Muscle layer of colon (tissue), 2 donors: ENCODE results near the gene PDE3A.

Experiments used
- H3K27ac ChIP-seq: one replicate; pipeline ENCODE4 v1.7.0; 2013; ENCODE audit warnings: low read depth, mild to moderate bottlenecking, low read length, moderate library complexity
- H3K27me3 ChIP-seq, 2 donors: one replicate each; pipeline ENCODE4 v1.7.0; 2013; ENCODE audit warnings: low read length in 2 of 2, mild to moderate bottlenecking in 2 of 2; ENCODE audit not compliant: insufficient read depth in 2 of 2, control insufficient read depth in 1 of 2
- H3K36me3 ChIP-seq: one replicate; pipeline ENCODE4 v1.7.0; 2013; ENCODE audit warnings: mild to moderate bottlenecking, low read length; ENCODE audit not compliant: insufficient read depth
- H3K4me1 ChIP-seq: one replicate; pipeline ENCODE4 v1.7.0; 2013; ENCODE audit warnings: mild to moderate bottlenecking, low read length; ENCODE audit not compliant: insufficient read depth
- H3K4me3 ChIP-seq, 2 donors: one replicate each; pipeline ENCODE4 v1.7.0; 2013; ENCODE audit warnings: low read length in 2 of 2, low read depth in 1 of 2, mild to moderate bottlenecking in 1 of 2, moderate library complexity in 1 of 2
- H3K9ac ChIP-seq: one replicate; pipeline ENCODE4 v1.7.0; 2013; ENCODE audit warnings: low read length
- H3K9me3 ChIP-seq: one replicate; pipeline ENCODE4 v1.7.0; 2013; ENCODE audit warnings: mild to moderate bottlenecking, low read length
- donor health status: abdominal sarcoma.
- donor health status: Adenocarcinoma of cecum.

Gene PDE3A

GRCh38 chr12:20361416-20361815 lies 6.9 kb upstream of the PDE3A start:
- Histone ChIP-seq H3K9me3 (no peaks in the 10 kb centered on the region), H3K4me1 (peaks cover 8% of the 10 kb centered on the region), H3K9ac (no peak overlapping the region), H3K4me3 (no peak overlapping the region), H3K27ac (no peak overlapping the region), H3K36me3 (no peaks in the 10 kb centered on the region), H3K27me3 (no peaks in the 10 kb centered on the region)

GRCh38 chr12:20364501-20364900 lies 3.8 kb upstream of the PDE3A start:
- H3K9me3 ChIP-seq, result no peaks in the 10 kb centered on the region
- H3K4me3 ChIP-seq, result no peak overlapping the region
- H3K27ac ChIP-seq, result no peak overlapping the region
- no peaks in the 10 kb centered on the region for H3K36me3 ChIP-seq
- H3K9ac ChIP-seq, result no peak overlapping the region
- H3K27me3 ChIP-seq, result no peaks in the 10 kb centered on the region
- peaks cover 8% of the 10 kb centered on the region for H3K4me1 ChIP-seq

GRCh38 chr12:20366776-20367409 lies 1.4 kb upstream of the PDE3A start:
- Histone ChIP-seq H3K9me3 (no peaks in the 10 kb centered on the region), H3K4me1 (peaks cover 8% of the 10 kb centered on the region), H3K27ac (no peak overlapping the region), H3K27me3 (no peaks in the 10 kb centered on the region), H3K36me3 (no peaks in the 10 kb centered on the region), H3K9ac (no peak overlapping the region), H3K4me3 (no peak overlapping the region)

GRCh38 chr12:20367583-20368113 lies 689 bp upstream of the PDE3A start:
- Histone ChIP-seq H3K4me3 (peak overlapping the region; percentile 66 to 89), H3K4me1 (peaks cover 8% of the 10 kb centered on the region), H3K9ac (peak overlapping the region; percentile 43), H3K36me3 (no peaks in the 10 kb centered on the region), H3K9me3 (no peaks in the 10 kb centered on the region), H3K27ac (peak overlapping the region; percentile 98), H3K27me3 (no peaks in the 10 kb centered on the region)

- peak overlapping the region; percentile 98 for H3K27ac ChIP-seq
- peak overlapping the region; percentile 66 to 89 for H3K4me3 ChIP-seq
- no peaks in the 10 kb centered on the region for H3K9me3 ChIP-seq
- H3K4me1 ChIP-seq, result peaks cover 11% of the 10 kb centered on the region
- no peaks in the 10 kb centered on the region for H3K36me3 ChIP-seq
- no peaks in the 10 kb centered on the region for H3K27me3 ChIP-seq
- peak overlapping the region; percentile 43 for H3K9ac ChIP-seq
Measured at GRCh38 chr12:20368651-20369304, 441 bp downstream of the PDE3A start.

- Histone ChIP-seq H3K9ac (peak overlapping the region; percentile 43), H3K9me3 (no peaks in the 10 kb centered on the region), H3K4me1 (peaks cover 18% of the 10 kb centered on the region), H3K27ac (peak overlapping the region; percentile 98), H3K27me3 (no peaks in the 10 kb centered on the region), H3K36me3 (no peaks in the 10 kb centered on the region), H3K4me3 (peak overlapping the region; percentile 66 to 89)
Measured at GRCh38 chr12:20369305-20370013, 1.1 kb downstream of the PDE3A start.

GRCh38 chr12:20370014-20370386 lies 1.7 kb downstream of the PDE3A start:
- H3K4me1 ChIP-seq, result peaks cover 23% of the 10 kb centered on the region
- peak overlapping the region; percentile 6 for H3K9ac ChIP-seq
- no peaks in the 10 kb centered on the region for H3K9me3 ChIP-seq
- H3K27me3 ChIP-seq, result no peaks in the 10 kb centered on the region
- H3K4me3 ChIP-seq, result peak overlapping the region; percentile 66 to 89
- no peaks in the 10 kb centered on the region for H3K36me3 ChIP-seq
- H3K27ac ChIP-seq, result peak overlapping the region; percentile 98

GRCh38 chr12:20370866-20371519 lies 2.7 kb downstream of the PDE3A start:
- Histone ChIP-seq H3K4me1 (peaks cover 30% of the 10 kb centered on the region), H3K9me3 (no peaks in the 10 kb centered on the region), H3K27me3 (no peaks in the 10 kb centered on the region), H3K27ac (peak overlapping the region; percentile 98), H3K36me3 (no peaks in the 10 kb centered on the region), H3K9ac (peak overlapping the region; percentile 6), H3K4me3 (peak overlapping the region; percentile 66 to 89)

- Histone ChIP-seq H3K4me1 (peaks cover 27% of the 10 kb centered on the region), H3K27me3 (no peaks in the 10 kb centered on the region), H3K36me3 (no peaks in the 10 kb centered on the region), H3K27ac (peak overlapping the region; percentile 48), H3K4me3 (peak overlapping the region in 1 of 2 donors; percentile 44), H3K9ac (no peak overlapping the region), H3K9me3 (no peaks in the 10 kb centered on the region)
Measured at GRCh38 chr12:20372326-20373096, 4.2 kb downstream of the PDE3A start.

GRCh38 chr12:20374795-20375194 lies 6.5 kb downstream of the PDE3A start:
- Histone ChIP-seq H3K4me3 (peak overlapping the region in 1 of 2 donors; percentile 28), H3K27me3 (no peaks in the 10 kb centered on the region), H3K9me3 (no peaks in the 10 kb centered on the region), H3K9ac (no peak overlapping the region), H3K4me1 (peaks cover 37% of the 10 kb centered on the region), H3K36me3 (no peaks in the 10 kb centered on the region), H3K27ac (peak overlapping the region; percentile 3)
